Karpas-422 (cell line): ENCODE results near the gene FGFR3. TPM values are rescaled to one million over a fixed set of nuclear protein-coding genes. Genes with fewer than 3 reads are reported as not detected.

Experiments
- DNase-seq: peaks from one replicate; pipeline ENCODE4 v3.0.0-alpha.2; 2015
- H2AFZ ChIP-seq: fragments of 200-600 bp; sonication (generic); 2 replicates; pipeline ENCODE4 v1.6.1; 2014; ENCODE audit warnings: antibody characterized with exemption, low read length, mixed read lengths
- H3K27ac ChIP-seq: fragments of 200-600 bp; sonication (generic); 2 replicates; pipeline ENCODE4 v1.5.1; 2014; ENCODE audit warnings: mild to moderate bottlenecking, low read length, moderate library complexity
- H3K27me3 ChIP-seq: fragments of 200-600 bp; sonication (generic); 2 replicates; pipeline ENCODE4 v1.6.1; 2014; ENCODE audit warnings: low read length, mixed read lengths
- H3K36me3 ChIP-seq: fragments of 200-600 bp; sonication (generic); 2 replicates; pipeline ENCODE4 v1.6.1; 2014; ENCODE audit warnings: low read length, mixed read lengths; ENCODE audit not compliant: insufficient read depth
- H3K4me1 ChIP-seq: fragments of 200-600 bp; sonication (generic); 2 replicates; pipeline ENCODE4 v1.6.1; 2014; ENCODE audit warnings: mild to moderate bottlenecking, low read length, mixed read lengths
- H3K4me2 ChIP-seq: fragments of 200-600 bp; sonication (generic); 2 replicates; pipeline ENCODE4 v1.6.1; 2014; ENCODE audit warnings: low read length, low read depth, mild to moderate bottlenecking; ENCODE audit not compliant: poor library complexity, severe bottlenecking
- H3K4me3 ChIP-seq: fragments of 200-600 bp; sonication (generic); 2 replicates; pipeline ENCODE4 v1.5.1; 2014; ENCODE audit warnings: mild to moderate bottlenecking, antibody characterized with exemption, low read length, mixed read lengths
- H3K79me2 ChIP-seq: fragments of 200-600 bp; sonication (generic); 2 replicates; pipeline ENCODE4 v1.6.1; 2014; ENCODE audit warnings: mild to moderate bottlenecking, low read length, mixed read lengths
- H3K9ac ChIP-seq: fragments of 200-600 bp; sonication (generic); 2 replicates; pipeline ENCODE4 v1.6.0; 2014; ENCODE audit warnings: low read length
- H3K9me2 ChIP-seq: fragments of 200-600 bp; sonication (generic), shearing (Covaris generic); replicated peaks from 2 replicates; pipeline ENCODE4 v1.6.0; 2014; ENCODE audit warnings: mild to moderate bottlenecking, low read length, moderate library complexity; ENCODE audit not compliant: insufficient read depth
- H3K9me3 ChIP-seq: fragments of 300-700, 200-600 bp; sonication (generic); 2 replicates; pipeline ENCODE4 v1.6.1; 2014; ENCODE audit warnings: low read length, mixed read lengths
- H4K20me1 ChIP-seq: fragments of 200-600 bp; sonication (generic); 2 replicates; pipeline ENCODE4 v1.6.1; 2014; ENCODE audit warnings: mild to moderate bottlenecking, antibody characterized with exemption, low read length, low read depth; ENCODE audit not compliant: insufficient read depth
- total RNA-seq: library from RNA; depleted of rRNA; stranded (reverse); fragments of >200 nt; shearing (Covaris generic); gene quantifications from 2 replicates; pipeline ENCODE4 v1.2.3, GENCODE V29; 2014; ENCODE audit warnings: low replicate concordance

FGFR3 gene
- total RNA-seq, 1 experiment from 2014 or later = not detected

DNA sequence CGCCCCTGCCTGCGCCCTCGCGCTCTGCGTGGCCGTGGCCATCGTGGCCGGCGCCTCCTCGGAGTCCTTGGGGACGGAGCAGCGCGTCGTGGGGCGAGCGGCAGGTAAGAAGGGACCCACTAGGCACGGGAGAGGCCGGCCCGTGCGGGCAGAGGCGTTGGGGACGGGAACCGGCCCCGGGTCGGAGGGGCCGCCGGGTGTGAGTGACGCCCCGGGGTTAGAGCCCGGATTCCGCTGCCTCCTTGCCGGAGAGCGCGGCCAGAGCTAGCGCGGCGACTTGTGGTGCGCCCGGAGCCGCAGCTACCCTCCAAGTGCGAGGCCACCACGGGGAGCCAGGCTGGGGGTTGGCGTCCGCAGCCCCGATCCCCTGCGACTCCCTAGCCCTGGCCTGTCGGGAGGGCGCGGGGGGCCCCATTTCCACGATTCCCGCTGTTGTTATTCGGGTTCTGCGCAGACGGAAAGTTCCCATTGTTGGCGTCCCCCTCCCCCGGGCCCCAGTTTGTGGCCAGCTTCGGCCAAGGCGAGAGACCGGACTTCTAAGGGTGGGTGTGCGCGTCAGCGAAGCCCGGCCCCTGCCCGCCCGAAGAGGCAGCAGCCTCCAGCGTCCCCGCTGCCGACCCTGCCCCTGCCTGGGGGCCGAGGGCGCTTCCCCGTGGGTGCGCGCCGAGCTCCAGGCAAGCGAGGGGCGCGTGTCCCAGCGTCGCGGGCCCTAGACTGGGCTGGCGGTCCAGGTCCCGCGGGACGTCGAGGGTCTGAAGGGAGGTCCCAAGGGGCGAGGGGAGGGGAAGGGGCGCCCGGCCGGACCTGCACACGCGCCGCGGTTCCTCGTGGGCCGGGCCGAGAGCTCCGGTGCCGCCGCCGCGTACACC is 1.1 kb downstream of the FGFR3 start:
- Histone ChIP-seq H3K4me3 (no peak overlapping the region; the same call in 1 of the 2 replicates), H4K20me1 (no peaks in the 10 kb centered on the region), H3K79me2 (no peaks in the 10 kb centered on the region), H3K27me3 (no peaks in the 10 kb centered on the region), H3K9me2 (no peaks in the 10 kb centered on the region), H2AFZ (no peak overlapping the region), H3K4me2 (peak overlapping the region; percentile 29), H3K9ac (no peak overlapping the region), H3K27ac (no peak overlapping the region), H3K9me3 (no peaks in the 10 kb centered on the region), H3K36me3 (no peaks in the 10 kb centered on the region), H3K4me1 (no peaks in the 10 kb centered on the region; the same call in 1 of the 2 replicates)
- DNase-seq = no peak

DNA sequence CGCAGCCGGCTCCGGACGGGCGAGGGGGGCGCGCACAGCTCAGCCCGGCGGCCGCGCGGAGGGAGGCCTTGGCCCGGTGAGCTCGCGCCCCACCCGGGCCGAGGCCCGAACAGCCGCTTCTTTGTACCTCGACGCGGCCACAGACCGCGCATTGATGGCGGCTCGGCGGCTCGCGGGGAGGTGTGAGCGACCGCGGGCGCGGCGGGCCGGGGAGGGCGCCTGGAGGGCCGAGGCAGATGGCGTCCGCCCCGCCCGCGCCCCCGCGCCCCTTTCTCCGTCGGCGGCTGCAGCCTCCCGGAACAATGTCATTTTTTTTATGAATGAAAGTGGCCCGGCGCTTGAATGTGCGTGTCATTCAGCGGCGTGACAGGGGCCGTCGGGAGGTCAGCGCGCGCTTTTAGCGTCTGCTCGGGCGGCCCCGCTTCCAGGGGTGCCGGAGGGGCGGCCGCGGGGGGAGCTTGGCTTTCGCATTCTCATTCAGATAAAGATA is 1.8 kb downstream of the FGFR3 start:
- H3K9ac ChIP-seq = no peak overlapping the region
- no peak for DNase-seq
- no peaks in the 10 kb centered on the region for H3K9me2 ChIP-seq
- no peaks in the 10 kb centered on the region for H4K20me1 ChIP-seq
- no peaks in the 10 kb centered on the region for H3K36me3 ChIP-seq
- H2AFZ ChIP-seq = no peak overlapping the region
- H3K4me2 ChIP-seq = no peak overlapping the region
- H3K4me3 ChIP-seq = no peak overlapping the region
- H3K79me2 ChIP-seq = no peaks in the 10 kb centered on the region
- no peaks in the 10 kb centered on the region for H3K27me3 ChIP-seq
- H3K27ac ChIP-seq = no peak overlapping the region
- H3K9me3 ChIP-seq = no peaks in the 10 kb centered on the region
- no peaks in the 10 kb centered on the region; the same call in 1 of the 2 replicates for H3K4me1 ChIP-seq

DNA sequence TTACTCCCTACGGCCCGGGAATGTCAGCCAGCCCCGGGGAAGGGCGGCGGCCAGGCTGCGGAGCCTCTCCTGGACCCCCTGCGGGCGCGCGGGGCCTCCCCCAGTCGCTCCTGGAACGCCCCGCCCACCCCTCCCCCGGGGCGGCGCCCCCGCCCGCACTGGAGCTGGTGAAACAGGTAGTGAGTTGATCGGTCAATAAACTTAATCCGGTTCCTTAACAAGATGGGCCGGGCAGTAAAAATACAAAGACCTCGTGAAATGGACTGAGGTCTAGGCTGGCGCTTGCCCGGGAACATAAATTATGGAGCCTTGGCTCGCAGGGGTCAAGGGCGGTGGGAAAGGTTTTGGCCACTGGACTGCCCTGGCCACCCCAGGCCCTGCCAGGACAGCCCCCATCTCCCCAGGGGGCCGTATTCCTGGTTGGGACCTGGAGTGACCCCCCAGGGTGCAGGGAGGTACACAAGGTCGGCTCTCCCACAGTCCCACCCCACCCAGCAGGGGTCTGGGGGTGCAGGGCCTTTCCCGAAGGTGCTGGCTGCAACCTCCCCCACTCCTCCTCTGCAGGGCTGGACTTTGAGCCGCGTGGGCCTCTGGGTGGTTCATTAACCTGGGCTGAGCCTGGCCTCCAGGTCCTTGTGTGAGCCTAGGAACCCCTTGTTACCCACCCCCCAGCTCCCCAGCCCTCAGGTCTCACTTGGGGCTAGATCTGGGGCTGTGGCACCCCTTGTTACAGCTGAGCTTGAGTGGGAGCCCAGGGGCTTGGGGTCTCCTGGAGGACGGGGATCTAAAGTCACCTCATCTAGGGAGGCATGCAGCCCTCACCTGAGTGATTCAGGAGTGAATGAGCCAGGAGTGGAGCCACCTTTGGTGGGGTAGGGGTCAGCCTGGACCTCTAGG is 2.5 kb downstream of the FGFR3 start:
- Histone ChIP-seq H3K9me2 (no peaks in the 10 kb centered on the region), H4K20me1 (no peaks in the 10 kb centered on the region), H3K27me3 (no peaks in the 10 kb centered on the region), H3K4me1 (no peaks in the 10 kb centered on the region; the same call in 1 of the 2 replicates), H3K36me3 (no peaks in the 10 kb centered on the region), H3K79me2 (no peaks in the 10 kb centered on the region), H3K4me3 (no peak overlapping the region), H3K27ac (no peak overlapping the region), H3K4me2 (no peak overlapping the region), H3K9ac (no peak overlapping the region), H3K9me3 (no peaks in the 10 kb centered on the region), H2AFZ (no peak overlapping the region)
- no peak for DNase-seq

DNA sequence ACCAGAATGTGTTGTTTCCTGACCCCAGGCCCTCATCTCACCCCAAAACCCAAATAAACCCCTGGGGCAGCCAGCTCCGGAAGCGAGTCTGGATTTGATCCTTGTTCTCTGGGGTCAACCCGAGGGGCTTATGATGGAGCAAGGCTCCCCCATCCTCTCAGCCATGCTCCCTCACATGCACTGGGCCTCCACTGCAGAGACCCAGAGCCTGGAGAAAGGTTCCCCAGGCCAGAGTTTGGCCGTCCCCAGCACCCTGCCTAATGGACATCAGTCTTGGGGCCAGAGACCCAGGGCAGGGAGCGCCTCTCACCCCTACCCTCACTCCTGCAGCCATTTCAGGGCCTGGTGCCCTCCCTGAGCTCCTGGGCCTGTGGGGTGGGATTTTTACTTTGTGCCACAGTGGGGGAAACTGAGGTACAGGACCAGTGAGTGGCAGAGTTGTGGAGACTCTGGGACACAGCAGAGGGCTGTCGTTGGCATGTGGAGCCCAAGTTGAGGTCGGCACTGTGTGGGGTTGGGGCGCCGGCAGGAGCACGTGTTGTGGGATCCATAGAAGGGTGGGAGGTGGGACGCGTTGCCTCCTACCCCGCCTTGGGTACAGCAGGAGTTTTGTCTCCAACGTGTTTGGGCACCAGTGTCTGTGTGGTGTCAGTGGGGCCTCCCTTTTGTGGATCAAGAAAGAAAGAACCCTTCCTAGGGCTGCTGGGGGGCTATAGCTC is 3.6 kb downstream of the FGFR3 start:
- no peaks in the 10 kb centered on the region for H3K79me2 ChIP-seq

DNA sequence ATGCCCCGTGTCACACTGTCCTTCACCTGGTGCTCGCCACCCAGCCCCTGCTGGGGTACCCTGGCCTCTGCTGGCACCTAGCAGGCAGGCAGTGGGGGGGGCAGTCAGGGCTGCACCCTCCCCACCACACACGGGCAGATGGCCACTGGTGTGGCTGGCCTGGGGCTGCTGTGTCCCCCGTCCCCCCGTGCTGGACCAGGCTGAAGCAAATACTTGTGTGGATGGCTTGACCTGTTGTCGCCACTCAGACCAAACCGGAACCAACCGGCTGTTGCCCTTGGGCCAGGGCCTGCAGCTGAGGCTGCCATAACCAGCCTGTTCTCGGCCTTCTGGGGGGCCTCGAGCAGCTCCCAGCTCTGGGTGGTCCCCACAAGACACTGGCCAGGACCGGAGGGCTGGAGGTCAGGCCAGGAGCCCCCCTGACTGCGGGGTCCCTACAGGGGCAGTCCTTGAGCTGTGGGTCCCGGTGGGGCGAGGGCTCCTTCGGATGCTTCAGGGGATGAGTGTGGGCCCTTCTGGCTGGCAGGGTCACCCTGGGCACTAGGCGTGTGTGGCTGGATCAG is 4.3 kb downstream of the FGFR3 start:
- Histone ChIP-seq H3K4me2 (no peak overlapping the region), H2AFZ (no peak overlapping the region), H3K4me1 (peaks cover 5% of the 10 kb centered on the region), H3K27me3 (no peaks in the 10 kb centered on the region), H3K4me3 (no peak overlapping the region), H3K27ac (no peak overlapping the region), H3K9ac (no peak overlapping the region), H3K79me2 (no peaks in the 10 kb centered on the region), H3K36me3 (no peaks in the 10 kb centered on the region), H3K9me3 (no peaks in the 10 kb centered on the region), H4K20me1 (no peaks in the 10 kb centered on the region), H3K9me2 (no peaks in the 10 kb centered on the region)
- no peak for DNase-seq

More for the DNA sequence above, 3.6 kb downstream of the FGFR3 start:
- H3K9ac ChIP-seq = no peak overlapping the region
- H4K20me1 ChIP-seq = no peaks in the 10 kb centered on the region
- no peak overlapping the region for H3K4me2 ChIP-seq
- no peak overlapping the region for H3K4me3 ChIP-seq
- H2AFZ ChIP-seq = no peak overlapping the region
- no peak for DNase-seq
- H3K27me3 ChIP-seq = no peaks in the 10 kb centered on the region
- no peaks in the 10 kb centered on the region for H3K36me3 ChIP-seq
- H3K9me3 ChIP-seq = no peaks in the 10 kb centered on the region
- no peaks in the 10 kb centered on the region for H3K9me2 ChIP-seq
- H3K4me1 ChIP-seq = no peaks in the 10 kb centered on the region; the same call in 1 of the 2 replicates
- no peak overlapping the region for H3K27ac ChIP-seq

DNA sequence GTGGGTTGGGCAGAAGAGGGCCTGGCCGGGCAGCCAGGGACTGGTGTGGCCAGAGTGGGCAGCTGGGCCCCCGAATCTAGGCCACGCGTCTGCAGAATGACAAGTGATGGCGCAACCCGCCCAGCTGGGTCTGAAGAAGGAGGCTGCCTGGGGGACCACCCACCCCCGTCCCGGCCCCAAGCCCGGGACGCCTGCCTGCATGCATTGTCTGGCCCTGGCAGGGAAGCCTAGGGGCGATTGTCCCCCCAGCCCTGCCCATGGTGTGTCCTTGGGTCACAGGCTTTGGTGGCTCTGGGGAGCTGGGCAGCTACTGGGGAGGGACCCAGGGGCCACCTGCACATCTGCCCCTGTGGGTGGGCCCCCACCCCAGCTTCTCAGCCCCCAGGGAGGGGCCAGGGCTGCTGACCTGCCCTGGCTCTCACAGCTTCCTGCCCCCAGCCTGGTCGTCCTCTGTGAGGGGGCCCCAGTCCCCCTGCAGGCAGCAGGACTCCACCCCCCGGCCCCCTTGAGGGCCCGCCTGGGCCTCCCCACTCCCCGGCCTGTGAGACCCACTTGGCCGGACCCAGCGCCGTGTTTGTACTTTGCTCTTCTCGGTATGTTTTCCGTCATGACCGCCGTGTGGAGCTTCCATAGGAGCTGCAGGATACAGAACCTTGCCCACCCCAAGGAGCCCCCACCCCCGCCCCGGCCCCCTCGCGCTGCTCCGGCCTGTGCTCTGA is 4.9 kb downstream of the FGFR3 start:
- Histone ChIP-seq H3K4me1 (peaks cover 7% of the 10 kb centered on the region), H3K9ac (no peak overlapping the region), H3K36me3 (no peaks in the 10 kb centered on the region), H3K27ac (no peak overlapping the region), H3K4me2 (no peak overlapping the region), H2AFZ (no peak overlapping the region), H3K4me3 (no peak overlapping the region), H4K20me1 (no peaks in the 10 kb centered on the region), H3K9me2 (no peaks in the 10 kb centered on the region), H3K9me3 (no peaks in the 10 kb centered on the region), H3K27me3 (no peaks in the 10 kb centered on the region), H3K79me2 (no peaks in the 10 kb centered on the region)
- DNase-seq = no peak

DNA sequence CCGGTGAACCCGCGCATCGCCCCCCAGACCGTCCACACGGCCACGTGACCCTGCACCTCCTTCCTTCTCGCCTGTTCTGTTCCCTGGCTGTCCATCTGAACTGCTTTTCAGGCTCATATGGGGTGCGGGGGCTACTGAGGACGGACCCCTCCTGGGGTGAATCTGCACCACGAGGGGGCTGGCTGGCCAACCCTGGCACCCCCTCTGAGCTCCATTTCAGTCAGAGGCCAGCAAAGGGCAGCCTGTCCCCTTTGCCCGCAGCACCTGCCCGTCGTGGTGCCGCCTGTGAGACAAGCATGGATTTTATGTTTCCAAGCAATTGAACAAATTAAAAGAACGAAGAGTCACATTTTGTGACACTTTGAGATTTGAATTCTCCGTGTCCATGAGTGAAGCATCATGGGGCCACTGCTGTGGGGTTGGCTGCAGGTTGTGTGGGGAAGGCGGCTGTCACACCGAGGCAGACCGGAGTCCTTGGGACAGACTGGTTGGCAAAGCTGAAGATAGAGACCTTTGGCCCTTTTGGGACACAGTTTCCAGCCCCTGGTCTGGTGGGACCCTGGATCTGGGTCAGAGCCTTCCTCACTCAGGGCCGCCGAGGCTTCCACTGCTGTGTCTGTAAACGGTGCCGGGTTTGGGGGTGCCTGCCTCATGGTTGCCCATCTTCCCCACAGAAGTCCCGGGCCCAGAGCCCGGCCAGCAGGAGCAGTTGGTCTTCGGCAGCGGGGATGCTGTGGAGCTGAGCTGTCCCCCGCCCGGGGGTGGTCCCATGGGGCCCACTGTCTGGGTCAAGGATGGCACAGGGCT is 5.7 kb downstream of the FGFR3 start:
- Histone ChIP-seq H3K27ac (no peak overlapping the region), H3K4me3 (no peak overlapping the region), H3K9me2 (no peaks in the 10 kb centered on the region), H3K36me3 (no peaks in the 10 kb centered on the region), H2AFZ (no peak overlapping the region), H3K27me3 (no peaks in the 10 kb centered on the region), H3K4me2 (no peak overlapping the region), H3K79me2 (no peaks in the 10 kb centered on the region), H3K4me1 (peaks cover 7% of the 10 kb centered on the region), H3K9ac (no peak overlapping the region), H4K20me1 (no peaks in the 10 kb centered on the region), H3K9me3 (no peaks in the 10 kb centered on the region)
- DNase-seq = no peak
